Vagina (tissue), 2 donors: Measurements from ENCODE around the gene LHB. TPM values are rescaled to one million over a fixed set of nuclear protein-coding genes. Genes with fewer than 3 reads are reported as not detected.
"Not testable (repeated sequence)": the region's sequence is repeated elsewhere in the genome, so short reads cannot be mapped to it uniquely, and the experiment has no call there.

Source experiments
- DNase-seq, 2 donors: peaks; one replicate each; pipeline ENCODE4 v3.0.0-alpha.2; 2017; ENCODE audit errors: extremely low spot score in 2 of 2
- H3K27ac ChIP-seq: fragments of 200-600 bp; sonication (generic); one replicate; pipeline ENCODE4 v1.5.1; 2019
- H3K27me3 ChIP-seq: fragments of 200-600 bp; sonication (generic); one replicate; pipeline ENCODE4 v1.5.1; 2019
- H3K36me3 ChIP-seq, 2 donors: fragments of 200-600 bp; sonication (generic); one replicate each; pipeline ENCODE4 v1.5.1; 2017 to 2019
- H3K4me1 ChIP-seq: fragments of 200-600 bp; sonication (generic); one replicate; pipeline ENCODE4 v1.5.1; 2019
- H3K4me3 ChIP-seq, 2 donors: fragments of 200-600 bp; sonication (generic); 1 replicate in 1 of 2; 2 replicates in 1 of 2; pipeline ENCODE4 v1.5.1; 2016 to 2019
- H3K9me3 ChIP-seq: fragments of 200-600 bp; sonication (generic); one replicate; pipeline ENCODE4 v1.5.1; 2019
- CTCF ChIP-seq, 3 experiments: fragments of 450-650 bp in 2 of 3; fragments of 200-600 bp in 1 of 3; sonication (generic) in 1 of 3; IDR thresholded peaks; one replicate each; pipeline ENCODE4 v1.5.1; 2017 to 2019; ENCODE audit warnings: antibody characterized with exemption in 3 of 3, mild to moderate bottlenecking in 2 of 3, moderate library complexity in 2 of 3
- POLR2A ChIP-seq, 2 donors: fragments of 450-650 bp; IDR thresholded peaks; one replicate each; pipeline ENCODE4 v1.6.1; 2017; ENCODE audit warnings: antibody characterized with exemption in 2 of 2, mild to moderate bottlenecking in 2 of 2, moderate library complexity in 2 of 2
- POLR2AphosphoS5 ChIP-seq, 2 donors: sonication (generic); formaldehyde crosslinking; IDR thresholded peaks; one replicate each; pipeline ENCODE4 v1.9.0; 2017; ENCODE audit warnings: antibody characterized with exemption in 2 of 2, mild to moderate bottlenecking in 2 of 2, low read depth in 1 of 2; ENCODE audit not compliant: insufficient read depth in 1 of 2
- intact Hi-C: fragments of 100-400 bp; cut with DNase I; formaldehyde crosslinking; loops from one replicate; pipeline ENCODE4 v1.15.1; 2023
- total RNA-seq: library from RNA; depleted of rRNA; stranded (reverse); fragments of >200 nt; gene quantifications from one replicate; pipeline ENCODE4 v1.2.3, GENCODE V29; 2016

The LHB gene
- total RNA-seq, 1 donor from 2014 or later = not detected

GRCh38 chr19:49056101-49056901, 39.4 kb upstream of the LHB start:
- DNase-seq = no peak
- H3K27ac ChIP-seq = peak overlapping the region; percentile 15
- peak overlapping the region; percentile 47 to 48 for H3K4me3 ChIP-seq
- no peaks in the 10 kb centered on the region for H3K36me3 ChIP-seq
- H3K27me3 ChIP-seq = no peaks in the 10 kb centered on the region
- TF ChIP-seq POLR2A (IDR thresholded peaks at IDR 0.05) (no peak), CTCF (IDR thresholded peaks at IDR 0.05) (peak in 1 of 3 experiments; percentile 41), POLR2AphosphoS5 (IDR thresholded peaks at IDR 0.05; ENCODE audit: insufficient read depth in 1 of 2, low read depth in 1 of 2) (peak in 1 of 2 donors; percentile 33)
- H3K4me1 ChIP-seq = peaks cover 22% of the 10 kb centered on the region
- H3K9me3 ChIP-seq = no peaks in the 10 kb centered on the region
- intact Hi-C loops = no loop called here

DNA sequence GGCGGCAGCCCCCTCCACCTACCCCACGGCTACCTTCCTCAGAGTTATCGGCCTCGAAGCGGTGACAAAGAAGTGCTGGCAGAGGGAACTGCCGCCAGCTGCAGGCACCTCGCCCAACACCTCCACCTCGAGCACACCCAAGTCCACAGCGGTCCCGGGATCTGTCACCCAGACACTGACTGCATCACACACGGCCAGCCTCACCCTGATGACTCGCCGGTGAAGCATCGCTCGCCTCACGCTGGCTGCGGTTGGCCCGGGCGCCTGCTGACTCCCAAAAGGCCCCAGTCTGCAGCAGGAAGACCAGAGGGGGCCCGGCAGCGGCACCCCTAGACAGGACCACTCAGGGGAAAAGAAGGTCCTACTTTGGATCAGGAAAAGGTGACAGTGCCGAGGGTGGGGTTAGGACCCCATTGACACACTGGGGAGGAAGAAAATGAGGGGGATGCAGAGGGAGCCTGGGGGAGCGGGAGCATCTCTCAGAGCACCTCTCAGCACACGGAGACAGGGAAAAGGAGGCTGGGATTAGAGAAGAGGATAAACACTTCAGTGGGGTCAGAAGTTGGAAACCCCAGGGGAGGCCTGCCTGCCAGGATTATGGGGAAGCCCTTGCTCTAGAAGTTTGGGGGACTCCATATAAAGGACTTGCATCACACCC, 33.6 kb upstream of the LHB start:
- H3K27ac ChIP-seq, intact Hi-C loops, DNase-seq, H3K36me3 ChIP-seq, H3K4me3 ChIP-seq, H3K9me3 ChIP-seq, H3K27me3 ChIP-seq, H3K4me1 ChIP-seq: not testable (repeated sequence)

DNA sequence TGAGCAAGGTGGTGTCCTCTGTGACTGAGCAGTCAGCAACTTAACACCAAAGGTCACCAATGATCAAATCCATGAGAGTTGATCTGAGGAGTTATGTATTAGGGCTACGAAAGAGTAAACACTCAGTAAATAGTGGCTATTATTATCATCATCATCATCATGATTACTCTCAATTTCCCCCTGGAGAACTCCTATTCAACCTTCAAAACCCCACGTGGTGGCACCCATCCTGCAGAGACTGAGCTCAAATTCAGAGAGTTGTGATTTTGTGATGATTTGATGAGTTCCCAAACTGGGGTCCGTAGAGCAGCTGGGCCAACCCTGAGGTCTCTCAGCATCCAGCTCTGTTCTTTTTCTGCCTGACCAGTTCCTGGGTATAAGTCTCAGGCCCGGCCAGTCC, 32.9 kb upstream of the LHB start:
- DNase-seq, H3K4me3 ChIP-seq, H3K27ac ChIP-seq, H3K27me3 ChIP-seq, intact Hi-C loops, H3K36me3 ChIP-seq, H3K9me3 ChIP-seq, H3K4me1 ChIP-seq: not testable (repeated sequence)

DNA sequence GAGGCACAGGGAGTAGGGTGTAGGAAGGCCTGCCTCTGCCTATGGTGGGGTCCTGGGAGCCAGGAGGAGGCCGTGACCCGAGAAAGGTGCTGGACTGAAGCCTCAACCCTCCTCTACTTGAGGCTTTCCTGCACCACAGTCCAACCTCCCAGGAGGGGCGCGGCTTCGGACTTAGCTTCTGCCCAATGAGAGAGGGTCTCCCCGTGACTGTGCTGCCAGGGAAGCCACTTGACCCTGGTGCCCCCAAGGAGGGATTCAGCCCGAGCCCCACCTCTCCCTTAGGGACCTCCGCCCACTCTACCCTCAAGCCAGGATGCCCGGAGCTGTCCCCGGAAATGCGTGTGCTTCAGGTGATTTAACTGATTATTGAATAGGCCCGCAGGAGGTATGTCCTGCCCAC, 32.1 kb upstream of the LHB start, which contains the start of gene CGB8:
Gene CGB8, minus strand, starts transcription at position 101 of the 400 bp plus-strand sequence. CDS start 372 bp downstream, outside the sequence.
- DNase-seq, H3K9me3 ChIP-seq, H3K4me3 ChIP-seq, H3K27me3 ChIP-seq, H3K4me1 ChIP-seq, H3K36me3 ChIP-seq, H3K27ac ChIP-seq, intact Hi-C loops: not testable (repeated sequence)

- H3K4me1 ChIP-seq, H3K9me3 ChIP-seq, H3K27me3 ChIP-seq, DNase-seq, intact Hi-C loops, H3K4me3 ChIP-seq, H3K36me3 ChIP-seq, H3K27ac ChIP-seq: not testable (repeated sequence)
Observed at GRCh38 chr19:49043548-49043947, 26.7 kb upstream of the LHB start, which contains the start of gene CGB5. TSS of gene CGB5 (plus strand) at chr19:49043848. CDS start at chr19:49044210, 362 bp downstream.

GRCh38 chr19:49042666-49043065, 25.8 kb upstream of the LHB start:
- H3K27ac ChIP-seq, H3K4me1 ChIP-seq, intact Hi-C loops, H3K9me3 ChIP-seq, H3K4me3 ChIP-seq, H3K27me3 ChIP-seq, DNase-seq, H3K36me3 ChIP-seq: not testable (repeated sequence)

GRCh38 chr19:49042177-49042576, 25.3 kb upstream of the LHB start:
- TF ChIP-seq POLR2A (IDR thresholded peaks at IDR 0.05) = no peak
- TF ChIP-seq CTCF (IDR thresholded peaks at IDR 0.05) = no peak
- TF ChIP-seq POLR2AphosphoS5 (IDR thresholded peaks at IDR 0.05; ENCODE audit: insufficient read depth in 1 of 2, low read depth in 1 of 2) = no peak

DNA sequence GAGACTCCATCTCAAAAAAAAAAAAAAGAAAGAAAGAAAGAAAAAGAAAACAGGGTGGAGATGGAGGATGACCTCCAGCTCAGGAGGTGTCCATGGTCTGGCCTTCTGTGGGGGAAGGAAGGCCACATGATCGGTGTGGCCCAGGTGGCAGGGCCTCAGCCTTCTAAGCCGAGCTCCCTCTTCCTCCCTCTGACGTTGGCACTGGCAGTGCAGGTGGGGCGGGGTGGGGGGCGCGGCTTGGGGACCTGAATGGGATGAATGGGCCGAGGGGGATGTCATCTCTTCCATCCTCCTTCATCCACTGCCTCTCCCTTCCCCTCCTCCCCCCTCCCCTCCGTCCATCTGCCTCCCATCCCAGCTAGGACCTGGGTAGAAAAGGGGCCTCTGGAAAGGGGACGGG, 22.8 kb upstream of the LHB start:
- H3K9me3 ChIP-seq, intact Hi-C loops: not testable (repeated sequence)

More at GRCh38 chr19:49042177-49042576, 25.3 kb upstream of the LHB start:
- Histone ChIP-seq H3K4me3 (no peak overlapping the region), H3K4me1 (no peaks in the 10 kb centered on the region), H3K27me3 (no peaks in the 10 kb centered on the region), H3K27ac (no peak overlapping the region), H3K9me3 (no peaks in the 10 kb centered on the region), H3K36me3 (no peaks in the 10 kb centered on the region)
- intact Hi-C loops = no loop called here
- DNase-seq = no peak

GRCh38 chr19:49038557-49039276, 21.8 kb upstream of the LHB start:
- H3K4me3 ChIP-seq, H3K27me3 ChIP-seq, intact Hi-C loops, H3K4me1 ChIP-seq, H3K36me3 ChIP-seq, DNase-seq, H3K9me3 ChIP-seq, H3K27ac ChIP-seq: not testable (repeated sequence)

More for the DNA sequence above, 22.8 kb upstream of the LHB start:
- not testable (repeated sequence) for H3K4me3 ChIP-seq, H3K4me1 ChIP-seq, H3K27ac ChIP-seq, H3K27me3 ChIP-seq, DNase-seq, H3K36me3 ChIP-seq

GRCh38 chr19:49038111-49038510, 21.2 kb upstream of the LHB start:
- H3K27me3 ChIP-seq, H3K4me3 ChIP-seq, H3K36me3 ChIP-seq, H3K4me1 ChIP-seq, H3K27ac ChIP-seq, DNase-seq, intact Hi-C loops, H3K9me3 ChIP-seq: not testable (repeated sequence)
